ENCODE data around the gene NDE1.
A peak's percentile ranks its signal among the peaks of the same experiment; 100 is the strongest.

Gene NDE1

DNA sequence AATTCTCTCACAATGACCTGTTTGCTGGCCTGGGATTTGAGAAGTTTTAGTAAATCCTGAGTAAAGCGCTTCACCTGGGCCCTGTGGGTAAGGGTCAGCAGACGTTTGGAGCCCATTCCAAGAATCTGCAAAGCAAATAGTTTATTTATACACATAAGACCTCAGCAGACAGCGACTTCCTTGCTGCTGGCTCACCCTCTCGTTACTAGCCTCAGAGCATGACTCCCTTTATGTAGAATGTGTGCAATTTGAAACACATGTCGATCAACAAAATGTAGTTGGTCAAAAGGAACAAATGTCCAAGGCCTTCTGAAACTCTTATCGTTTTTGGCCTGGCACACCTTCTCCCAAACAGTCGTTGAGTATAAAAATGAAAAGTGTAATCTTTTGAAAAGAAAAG lies 38.4 kb upstream of the NDE1 start:
- H3K4me1 Mint-ChIP-seq, result peaks cover 20% of the 10 kb centered on the region
- DNase-seq, result no peak
- no peaks in the 10 kb centered on the region for H3K9me3 Mint-ChIP-seq
- H3K27me3 Mint-ChIP-seq (ENCODE audit: low read depth, poor library complexity), result no peaks in the 10 kb centered on the region
- no peak overlapping the region for H3K4me3 Mint-ChIP-seq
- H3K27ac Mint-ChIP-seq, result peak overlapping the region; percentile 83
- peaks cover 80% of the 10 kb centered on the region for H3K36me3 Mint-ChIP-seq (ENCODE audit: low read depth)
- TF ChIP-seq, protein P1, sequence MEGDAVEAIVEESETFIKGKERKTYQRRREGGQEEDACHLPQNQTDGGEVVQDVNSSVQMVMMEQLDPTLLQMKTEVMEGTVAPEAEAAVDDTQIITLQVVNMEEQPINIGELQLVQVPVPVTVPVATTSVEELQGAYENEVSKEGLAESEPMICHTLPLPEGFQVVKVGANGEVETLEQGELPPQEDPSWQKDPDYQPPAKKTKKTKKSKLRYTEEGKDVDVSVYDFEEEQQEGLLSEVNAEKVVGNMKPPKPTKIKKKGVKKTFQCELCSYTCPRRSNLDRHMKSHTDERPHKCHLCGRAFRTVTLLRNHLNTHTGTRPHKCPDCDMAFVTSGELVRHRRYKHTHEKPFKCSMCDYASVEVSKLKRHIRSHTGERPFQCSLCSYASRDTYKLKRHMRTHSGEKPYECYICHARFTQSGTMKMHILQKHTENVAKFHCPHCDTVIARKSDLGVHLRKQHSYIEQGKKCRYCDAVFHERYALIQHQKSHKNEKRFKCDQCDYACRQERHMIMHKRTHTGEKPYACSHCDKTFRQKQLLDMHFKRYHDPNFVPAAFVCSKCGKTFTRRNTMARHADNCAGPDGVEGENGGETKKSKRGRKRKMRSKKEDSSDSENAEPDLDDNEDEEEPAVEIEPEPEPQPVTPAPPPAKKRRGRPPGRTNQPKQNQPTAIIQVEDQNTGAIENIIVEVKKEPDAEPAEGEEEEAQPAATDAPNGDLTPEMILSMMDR (IDR thresholded peaks at IDR 0.05), result no peak

DNA sequence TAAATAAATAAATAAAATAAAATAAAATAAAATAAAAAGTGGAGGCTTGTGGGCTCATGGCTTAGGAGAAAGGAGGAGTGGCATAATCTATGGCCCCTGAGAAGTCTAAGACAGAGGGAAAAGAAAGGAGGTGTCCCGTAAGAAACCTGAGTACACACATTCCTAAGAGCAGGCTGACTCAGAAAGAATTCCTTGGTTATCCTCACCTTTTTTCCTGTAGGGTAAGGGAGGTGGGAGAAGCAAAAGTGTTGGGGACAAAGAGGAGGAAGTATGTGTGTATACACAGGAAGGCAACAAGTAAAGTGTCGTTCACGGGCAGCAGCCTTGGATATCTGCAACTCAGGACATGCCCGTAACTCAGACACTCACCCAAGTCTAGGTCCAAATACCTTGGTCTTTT lies 36.4 kb upstream of the NDE1 start:
- Mint-ChIP-seq H3K9me3 (no peaks in the 10 kb centered on the region), H3K4me3 (no peak overlapping the region), H3K27ac (peak overlapping the region; percentile 7), H3K4me1 (peaks cover 5% of the 10 kb centered on the region), H3K27me3 (ENCODE audit: low read depth, poor library complexity) (no peaks in the 10 kb centered on the region), H3K36me3 (ENCODE audit: low read depth) (peaks cover 83% of the 10 kb centered on the region)
- DNase-seq, result no peak
- TF ChIP-seq, protein P1 (IDR thresholded peaks at IDR 0.05), result no peak

DNA sequence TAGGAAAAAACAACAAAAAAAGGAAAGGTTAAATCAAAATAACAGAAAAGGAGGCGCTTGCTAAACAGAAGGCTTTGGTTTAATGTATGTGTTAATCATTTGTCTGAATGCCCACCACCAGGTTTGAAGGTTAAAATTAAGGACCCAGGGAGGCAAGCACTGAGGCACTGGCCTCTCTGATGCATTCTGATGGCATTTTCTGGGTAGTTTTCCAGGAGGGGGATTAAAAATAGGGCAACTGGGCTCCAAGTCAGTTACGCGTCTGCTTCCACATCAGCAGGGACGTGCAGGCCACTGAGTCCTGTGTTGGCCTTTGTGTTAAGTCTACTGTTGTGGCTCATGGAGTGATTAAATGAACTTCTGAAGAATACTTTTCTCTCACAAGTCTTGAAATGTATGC lies 34.0 kb upstream of the NDE1 start:
- H3K27ac Mint-ChIP-seq, result no peak overlapping the region
- TF ChIP-seq, protein P1 (IDR thresholded peaks at IDR 0.05), result no peak
- H3K36me3 Mint-ChIP-seq (ENCODE audit: low read depth), result peaks cover 77% of the 10 kb centered on the region
- no peaks in the 10 kb centered on the region for H3K27me3 Mint-ChIP-seq (ENCODE audit: low read depth, poor library complexity)
- no peaks in the 10 kb centered on the region for H3K9me3 Mint-ChIP-seq
- H3K4me3 Mint-ChIP-seq, result no peak overlapping the region
- DNase-seq, result no peak
- H3K4me1 Mint-ChIP-seq, result peaks cover 20% of the 10 kb centered on the region

DNA sequence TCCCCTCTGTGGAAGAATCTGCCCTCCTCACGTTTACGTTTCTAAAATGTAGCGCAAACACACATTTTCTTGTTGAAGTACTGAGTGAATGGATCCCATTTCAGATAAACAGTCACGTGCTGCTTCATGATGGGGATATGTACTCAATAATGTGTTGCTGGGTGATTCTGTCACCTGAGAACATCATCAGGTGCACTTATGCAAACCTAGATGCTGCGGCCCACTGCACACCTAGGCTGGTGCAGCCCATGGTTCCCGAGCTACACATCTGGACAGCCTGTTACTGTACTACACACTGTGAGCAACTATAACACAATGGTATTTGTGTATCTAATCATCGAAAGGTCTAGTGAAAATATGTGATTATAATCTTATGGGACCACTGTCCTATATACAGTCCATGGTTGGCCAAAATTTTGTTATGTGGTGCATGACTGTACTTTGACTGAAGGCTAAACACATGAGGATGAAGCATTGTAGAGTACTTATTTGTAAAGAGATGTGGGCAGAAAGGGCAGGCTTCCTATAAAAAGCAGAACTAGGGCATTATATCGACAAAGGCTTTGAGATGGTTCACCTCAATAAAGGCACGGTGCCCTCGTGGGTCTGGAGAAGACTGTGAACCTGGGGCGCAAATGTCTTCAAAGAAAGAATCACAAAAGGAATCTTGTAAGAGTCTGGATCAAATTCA lies 33.4 kb upstream of the NDE1 start:
- H3K36me3 Mint-ChIP-seq (ENCODE audit: low read depth), result peaks cover 79% of the 10 kb centered on the region
- H3K27me3 Mint-ChIP-seq (ENCODE audit: low read depth, poor library complexity), result no peaks in the 10 kb centered on the region

DNA sequence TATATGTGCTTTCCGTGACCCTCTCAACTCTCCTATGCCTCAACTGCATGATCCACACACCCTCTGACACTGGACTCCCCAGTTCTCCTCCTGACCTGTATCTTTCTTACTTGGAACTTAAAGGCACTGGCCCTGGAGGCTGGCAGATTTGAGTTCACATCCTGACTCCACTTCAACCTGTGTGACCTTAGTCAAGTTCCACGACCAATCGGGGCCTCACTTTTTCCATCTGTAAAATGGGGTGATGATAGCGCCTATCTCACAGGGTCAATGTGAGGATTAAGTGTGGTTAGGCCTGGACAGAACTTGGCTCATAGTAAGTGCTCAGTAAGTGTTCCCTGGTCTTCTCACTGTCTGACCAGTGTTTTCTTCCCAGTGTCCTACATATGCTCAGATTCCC lies 32.1 kb upstream of the NDE1 start:
- H3K4me3 Mint-ChIP-seq, result no peak overlapping the region
- DNase-seq, result no peak
- no peaks in the 10 kb centered on the region for H3K9me3 Mint-ChIP-seq
- no peaks in the 10 kb centered on the region for H3K27me3 Mint-ChIP-seq (ENCODE audit: low read depth, poor library complexity)
- TF ChIP-seq, protein P1 (IDR thresholded peaks at IDR 0.05), result no peak
- H3K4me1 Mint-ChIP-seq, result peaks cover 31% of the 10 kb centered on the region
- peaks cover 78% of the 10 kb centered on the region for H3K36me3 Mint-ChIP-seq (ENCODE audit: low read depth)
- peak overlapping the region; percentile 86 for H3K27ac Mint-ChIP-seq

More for the DNA sequence above, 33.4 kb upstream of the NDE1 start:
- Mint-ChIP-seq H3K9me3 (no peaks in the 10 kb centered on the region), H3K4me1 (peaks cover 26% of the 10 kb centered on the region), H3K4me3 (no peak overlapping the region), H3K27ac (peak overlapping the region; percentile 55)
- no peak for DNase-seq
- TF ChIP-seq, protein P1 (IDR thresholded peaks at IDR 0.05), result no peak

DNA sequence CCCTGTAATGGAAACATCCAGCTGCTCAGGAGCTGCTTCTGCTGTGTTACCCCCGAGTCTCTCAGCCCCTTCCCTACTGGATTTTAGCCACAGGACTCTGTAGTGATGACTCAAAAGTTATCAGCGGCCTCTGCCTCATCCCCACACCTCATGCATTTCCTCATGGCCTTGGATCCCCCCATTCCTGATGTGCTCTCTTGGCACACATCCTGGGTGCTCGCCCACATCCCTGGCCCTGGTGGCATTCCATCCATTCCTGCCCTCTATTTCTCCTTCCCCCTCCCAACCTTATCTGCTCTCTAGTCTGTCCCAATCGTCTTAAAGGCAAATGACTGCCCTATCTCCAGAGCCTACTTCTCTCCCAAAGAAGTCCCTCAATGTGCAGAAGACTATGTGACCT lies 31.7 kb upstream of the NDE1 start:
- no peak overlapping the region for H3K27ac Mint-ChIP-seq
- H3K4me1 Mint-ChIP-seq, result peaks cover 31% of the 10 kb centered on the region
- TF ChIP-seq, protein P1 (IDR thresholded peaks at IDR 0.05), result no peak
- H3K36me3 Mint-ChIP-seq (ENCODE audit: low read depth), result peaks cover 75% of the 10 kb centered on the region
- H3K27me3 Mint-ChIP-seq (ENCODE audit: low read depth, poor library complexity), result no peaks in the 10 kb centered on the region
- DNase-seq, result no peak
- no peaks in the 10 kb centered on the region for H3K9me3 Mint-ChIP-seq
- no peak overlapping the region for H3K4me3 Mint-ChIP-seq
